HG02973 (cell line): ENCODE data around the gene FAM200A.
"Not testable (repeated sequence)": the region's sequence is repeated elsewhere in the genome, so short reads cannot be mapped to it uniquely, and the experiment has no call there.

ENCODE experiments used
- ATAC-seq: cut with Tn5 transposase; IDR thresholded peaks from one replicate; pipeline ENCODE4 v1.9.1; 2021; ENCODE audit warnings: moderate library complexity; ENCODE audit not compliant: unreplicated experiment

The FAM200A gene

GRCh38 chr7:99504603-99505323 is 47.2 kb downstream of the FAM200A start, which contains the start of gene ZKSCAN5:
Gene ZKSCAN5 (plus strand): TSS chr7:99504662. CDS start chr7:99506045, 1,383 bp downstream.
- peak; percentile 59 for ATAC-seq

- ATAC-seq, result peak; percentile 77
These were observed 47.7 kb downstream of the FAM200A start for GRCh38 chr7:99504281-99504602.

- ATAC-seq, result not testable (repeated sequence)
These were observed 50.7 kb downstream of the FAM200A start for GRCh38 chr7:99501236-99501635.

- ATAC-seq, result no peak
These were observed 51.3 kb downstream of the FAM200A start for GRCh38 chr7:99500637-99501009.

- ATAC-seq, result peak; percentile 34
These were observed 51.9 kb downstream of the FAM200A start, which contains the start of gene ZNF394 for GRCh38 chr7:99499721-99500636. Gene ZNF394 (minus strand): TSS chr7:99500281. CDS start chr7:99500093, 188 bp downstream.

- ATAC-seq, result peak; percentile 10
These were observed 52.6 kb downstream of the FAM200A start for GRCh38 chr7:99499371-99499720.

- no peak for ATAC-seq
These were observed 53.4 kb downstream of the FAM200A start for GRCh38 chr7:99498546-99498944.

GRCh38 chr7:99497766-99498545 is 54.0 kb downstream of the FAM200A start:
- ATAC-seq, result no peak
